Brain microvascular endothelial cell (primary cell): ENCODE results near the gene GRID2.

Source experiments
- DNase-seq: peaks from one replicate; pipeline ENCODE4 v3.0.0-alpha.2; 2020
- H3K27ac ChIP-seq: fragments of 250-450 bp; sonication (Bioruptor Pico); 2 replicates; pipeline ENCODE4 v1.5.1; 2020; ENCODE audit warnings: mild to moderate bottlenecking, moderate library complexity
- H3K27me3 ChIP-seq: fragments of 250-450 bp; sonication (Bioruptor Pico); replicated peaks from 2 replicates; pipeline ENCODE4 v1.5.1; 2020; ENCODE audit warnings: mild to moderate bottlenecking
- H3K36me3 ChIP-seq: fragments of 250-450 bp; sonication (Bioruptor Pico); replicated peaks from 2 replicates; pipeline ENCODE4 v1.5.1; 2020; ENCODE audit warnings: mild to moderate bottlenecking
- H3K4me3 ChIP-seq: 2 replicates; pipeline ENCODE4 v1.5.1; 2011; ENCODE audit warnings: low read depth, mild to moderate bottlenecking, control low read depth, low read length, moderate library complexity
- CTCF ChIP-seq: IDR thresholded peaks from 2 replicates; pipeline ENCODE4 v1.5.1; 2011; ENCODE audit warnings: low read depth, mild to moderate bottlenecking, moderate library complexity, low read length, control low read depth, inconsistent platforms; ENCODE audit errors: missing control alignments
- in situ Hi-C: cut with HindIII; loops from 2 replicates; pipeline ENCODE4 v1.10.0; 2017; ENCODE audit warnings: low sequenced_read_pairs, low pct_ligation_motif_present

Gene GRID2

GRCh38 chr4:93431371-93431770, 1127.6 kb downstream of the GRID2 start:
- Histone ChIP-seq H3K4me3 (no peak overlapping the region), H3K27ac (no peak overlapping the region), H3K27me3 (no peaks in the 10 kb centered on the region), H3K36me3 (no peaks in the 10 kb centered on the region)
- in situ Hi-C loops, result no loop called here
- DNase-seq, result no peak
- no peak for TF ChIP-seq CTCF

- H3K4me3 ChIP-seq, result no peak overlapping the region
- in situ Hi-C loops, result no loop called here
- H3K27me3 ChIP-seq, result no peaks in the 10 kb centered on the region
- no peak for DNase-seq
- TF ChIP-seq CTCF, result no peak
- H3K27ac ChIP-seq, result no peak overlapping the region
- H3K36me3 ChIP-seq, result no peaks in the 10 kb centered on the region
Observed at GRCh38 chr4:93433840-93434239, 1130.1 kb downstream of the GRID2 start.

- no peaks in the 10 kb centered on the region for H3K36me3 ChIP-seq
- H3K4me3 ChIP-seq, result no peak overlapping the region
- in situ Hi-C loops, result no loop called here
- H3K27me3 ChIP-seq, result no peaks in the 10 kb centered on the region
- no peak for DNase-seq
- H3K27ac ChIP-seq, result no peak overlapping the region
- TF ChIP-seq CTCF, result no peak
Observed at GRCh38 chr4:93436000-93436626, 1132.3 kb downstream of the GRID2 start.

- no peak for DNase-seq
- H3K36me3 ChIP-seq, result no peaks in the 10 kb centered on the region
- in situ Hi-C loops, result no loop called here
- TF ChIP-seq CTCF, result no peak
- H3K4me3 ChIP-seq, result no peak overlapping the region
- H3K27ac ChIP-seq, result no peak overlapping the region
- no peaks in the 10 kb centered on the region for H3K27me3 ChIP-seq
Observed at GRCh38 chr4:93437991-93438390, 1134.2 kb downstream of the GRID2 start.

GRCh38 chr4:93444860-93445259, 1141.1 kb downstream of the GRID2 start:
- Histone ChIP-seq H3K36me3 (no peaks in the 10 kb centered on the region), H3K4me3 (no peak overlapping the region), H3K27me3 (no peaks in the 10 kb centered on the region), H3K27ac (no peak overlapping the region)
- no peak for TF ChIP-seq CTCF
- DNase-seq, result no peak
- in situ Hi-C loops, result no loop called here

- H3K27ac ChIP-seq, result no peak overlapping the region
- no peaks in the 10 kb centered on the region for H3K36me3 ChIP-seq
- H3K4me3 ChIP-seq, result no peak overlapping the region
- TF ChIP-seq CTCF, result no peak
- no peaks in the 10 kb centered on the region for H3K27me3 ChIP-seq
- no peak for DNase-seq
- in situ Hi-C loops, result no loop called here
Observed at GRCh38 chr4:93446038-93446437, 1142.3 kb downstream of the GRID2 start.
